Upper lobe of right lung (tissue), 1 donor: ENCODE results near the gene ANP32E. TPM values are rescaled to one million over a fixed set of nuclear protein-coding genes. Genes with fewer than 3 reads are reported as not detected.

Experiments
- ATAC-seq: fragments of 200-7000 bp; cut with Tn5 transposase; one replicate; pipeline ENCODE4 v1.9.1; 2020; ENCODE audit warnings: mild to moderate bottlenecking, moderate library complexity
- DNase-seq: peaks from one replicate; pipeline ENCODE4 v3.0.0-alpha.2; 2020
- H3K27ac ChIP-seq: fragments of 200-600 bp; one replicate; pipeline ENCODE4 v1.8.0; 2022
- H3K27me3 ChIP-seq: fragments of 200-600 bp; one replicate; pipeline ENCODE4 v1.8.0; 2022; ENCODE audit warnings: mild to moderate bottlenecking
- H3K36me3 ChIP-seq: fragments of 200-600 bp; one replicate; pipeline ENCODE4 v1.8.0; 2022
- H3K4me1 ChIP-seq: fragments of 200-600 bp; one replicate; pipeline ENCODE4 v1.8.0; 2022
- H3K4me3 ChIP-seq: fragments of 200-600 bp; one replicate; pipeline ENCODE4 v1.8.0; 2022; ENCODE audit warnings: mild to moderate bottlenecking
- H3K9me3 ChIP-seq: fragments of 200-600 bp; one replicate; pipeline ENCODE4 v1.8.0; 2022
- CTCF ChIP-seq: fragments of 200-600 bp; IDR thresholded peaks from one replicate; pipeline ENCODE4 v1.8.0; 2022; ENCODE audit warnings: antibody characterized with exemption
- intact Hi-C: fragments of 100-400 bp; cut with DNase I; formaldehyde crosslinking; loops from one replicate; pipeline ENCODE4 v1.11.0; 2022
- total RNA-seq: library from RNA; stranded (reverse); fragmentation: NEBNext Ultra II Directional; extraction: Animal tissue kit (Norgen Biotek cat#: 25700); gene quantifications from one replicate; pipeline ENCODE4 v1.2.1, GENCODE V29; 2021
- donor health status: DM: no; HTN: yes; CAD: no; lungs with severe emphysema.

Gene ANP32E
- total RNA-seq, 1 donor from 2014 or later, result 29.6 TPM

GRCh38 chr1:150280138-150280707, 44.3 kb upstream of the ANP32E start:
- no peaks in the 10 kb centered on the region for H3K9me3 ChIP-seq
- no peaks in the 10 kb centered on the region for H3K36me3 ChIP-seq
- no peak for DNase-seq
- no peak overlapping the region for H3K4me3 ChIP-seq
- peak overlapping the region; percentile 96 for H3K27ac ChIP-seq
- H3K27me3 ChIP-seq, result no peaks in the 10 kb centered on the region
- intact Hi-C loops, result no loop called here
- peaks cover 8% of the 10 kb centered on the region for H3K4me1 ChIP-seq
- no peak for ATAC-seq
- TF ChIP-seq CTCF, result no peak

GRCh38 chr1:150273311-150273710, 37.4 kb upstream of the ANP32E start:
- intact Hi-C loops, result no loop called here
- Histone ChIP-seq H3K4me3 (peak overlapping the region; percentile 32), H3K9me3 (no peaks in the 10 kb centered on the region), H3K27me3 (no peaks in the 10 kb centered on the region), H3K4me1 (peaks cover 7% of the 10 kb centered on the region), H3K27ac (peak overlapping the region; percentile 52), H3K36me3 (no peaks in the 10 kb centered on the region)
- TF ChIP-seq CTCF, result no peak
- no peak for DNase-seq
- ATAC-seq, result no peak

- Histone ChIP-seq H3K9me3 (no peaks in the 10 kb centered on the region), H3K27ac (no peak overlapping the region), H3K36me3 (peaks cover 9% of the 10 kb centered on the region), H3K4me3 (no peak overlapping the region), H3K4me1 (peaks cover 18% of the 10 kb centered on the region), H3K27me3 (no peaks in the 10 kb centered on the region)
- no peak for ATAC-seq
- intact Hi-C loops, result no loop called here
- DNase-seq, result no peak
- no peak for TF ChIP-seq CTCF
Measured at GRCh38 chr1:150271291-150271959, 35.5 kb upstream of the ANP32E start.

GRCh38 chr1:150269451-150269850, 33.5 kb upstream of the ANP32E start:
- no peaks in the 10 kb centered on the region for H3K27me3 ChIP-seq
- peak overlapping the region; percentile 93 for H3K27ac ChIP-seq
- H3K36me3 ChIP-seq, result peaks cover 29% of the 10 kb centered on the region
- peak overlapping the region; percentile 81 for H3K4me3 ChIP-seq
- intact Hi-C loops, result no loop called here
- DNase-seq, result no peak
- TF ChIP-seq CTCF, result no peak
- H3K9me3 ChIP-seq, result no peaks in the 10 kb centered on the region
- ATAC-seq, result no peak
- peaks cover 18% of the 10 kb centered on the region for H3K4me1 ChIP-seq

- DNase-seq (peak; percentile 98), ATAC-seq (peak; percentile 99)
- Histone ChIP-seq H3K27ac (peak within 1 kb of the TSS; percentile 93), H3K9me3 (no peaks in the 10 kb centered on the region), H3K36me3 (peaks cover 32% of the 10 kb centered on the region), H3K4me1 (peaks cover 18% of the 10 kb centered on the region), H3K27me3 (no peaks in the 10 kb centered on the region), H3K4me3 (peak within 1 kb of the TSS; percentile 81)
- intact Hi-C loops, result no loop called here
- no peak for TF ChIP-seq CTCF
Measured at GRCh38 chr1:150268705-150269403, 32.9 kb upstream of the ANP32E start, which contains the start of gene APH1A. Gene APH1A, minus strand, starts transcription at chr1:150269016. Its CDS starts 206 bp downstream, at chr1:150268810.
